NT2/D1 (cell line): ENCODE data around the gene CREB5.

Experiments
- SUZ12 ChIP-seq: IDR thresholded peaks from 2 replicates; pipeline ENCODE4 v1.6.1; 2011; ENCODE audit not compliant: insufficient read length, insufficient read depth; ENCODE audit errors: extremely low read depth
- YY1 ChIP-seq: IDR thresholded peaks from 2 replicates; pipeline ENCODE4 v1.6.1; 2011; ENCODE audit not compliant: insufficient read length, insufficient read depth
- ZNF274 ChIP-seq: IDR thresholded peaks from 2 replicates; pipeline ENCODE4 v1.6.1; 2011; ENCODE audit warnings: mild to moderate bottlenecking, low read depth, low read length

DNA sequence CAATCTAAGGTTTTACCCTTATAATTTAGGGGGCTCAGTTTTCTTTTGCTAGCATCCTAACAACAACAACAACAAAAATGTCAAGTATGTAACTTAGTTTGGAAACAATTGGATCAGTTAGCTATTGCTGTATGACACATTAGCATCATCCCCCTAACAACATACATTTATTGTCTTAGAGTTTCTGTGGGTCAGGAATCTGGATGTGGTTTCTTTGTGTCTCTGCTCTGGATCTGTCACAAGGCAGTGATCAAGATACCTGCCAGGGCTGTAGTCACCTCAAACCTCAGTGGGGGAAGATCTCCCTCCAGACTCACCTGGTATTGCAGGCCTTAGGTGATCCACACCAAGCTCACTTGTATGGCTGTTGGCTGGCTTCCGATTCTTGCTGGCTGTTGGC is 18.3 kb downstream of the CREB5 start:
- TF ChIP-seq YY1 (no peak), ZNF274 (no peak), SUZ12 (no peak)
